Muscle of leg (tissue), 11 donors: ENCODE measurements around the gene MAGI1. TPM values are rescaled to one million over a fixed set of nuclear protein-coding genes. Genes with fewer than 3 reads are reported as not detected.

ENCODE experiments used
- DNase-seq: peaks from one replicate; pipeline ENCODE4 v3.0.0; 2013
- H3K27ac ChIP-seq: one replicate; pipeline ENCODE4 v1.5.1; 2013; ENCODE audit warnings: mild to moderate bottlenecking, low read length, control low read depth
- H3K27me3 ChIP-seq: one replicate; pipeline ENCODE4 v1.6.1; 2013; ENCODE audit warnings: low read length; ENCODE audit not compliant: control insufficient read depth, insufficient read depth
- H3K36me3 ChIP-seq: one replicate; pipeline ENCODE4 v1.6.1; 2013; ENCODE audit warnings: low read length; ENCODE audit not compliant: control insufficient read depth, insufficient read depth
- H3K4me1 ChIP-seq: one replicate; pipeline ENCODE4 v1.6.1; 2013; ENCODE audit warnings: low read length; ENCODE audit not compliant: control insufficient read depth, insufficient read depth
- H3K4me3 ChIP-seq: one replicate; pipeline ENCODE4 v1.5.1; 2013; ENCODE audit warnings: low read length, control low read depth
- H3K9me3 ChIP-seq: replicated peaks from 2 replicates; pipeline ENCODE4 v1.6.1; 2013; ENCODE audit warnings: low read depth, low read length; ENCODE audit not compliant: control insufficient read depth
- WGBS: methylation state at CpG from one replicate; pipeline ENCODE4 v1.1.5; 2013; ENCODE audit warnings: missing lambda C conversion rate; ENCODE audit not compliant: insufficient coverage; 5-methylcytosine and 5-hydroxymethylcytosine counted together
- polyA plus RNA-seq, 8 donors: library from polyadenylated mRNA; unstranded; fragments of 120-200 nt; gene quantifications; one replicate each; pipeline versions ENCODE4 v1.2.1 to v1.2.3, GENCODE V29; 2013; ENCODE audit warnings: inconsistent platforms in 1 of 8, low replicate concordance in 1 of 8; ENCODE audit not compliant: insufficient read length in 8 of 8, insufficient read depth in 1 of 8
- total RNA-seq: library from RNA; stranded (reverse); fragments of 120-200 nt; gene quantifications from one replicate; pipeline ENCODE4 v1.2.4, GENCODE V29; 2013

The MAGI1 gene
- total and polyA plus RNA-seq, 9 donors: 10.0 to 16.8 (median 12.0) TPM

DNA sequence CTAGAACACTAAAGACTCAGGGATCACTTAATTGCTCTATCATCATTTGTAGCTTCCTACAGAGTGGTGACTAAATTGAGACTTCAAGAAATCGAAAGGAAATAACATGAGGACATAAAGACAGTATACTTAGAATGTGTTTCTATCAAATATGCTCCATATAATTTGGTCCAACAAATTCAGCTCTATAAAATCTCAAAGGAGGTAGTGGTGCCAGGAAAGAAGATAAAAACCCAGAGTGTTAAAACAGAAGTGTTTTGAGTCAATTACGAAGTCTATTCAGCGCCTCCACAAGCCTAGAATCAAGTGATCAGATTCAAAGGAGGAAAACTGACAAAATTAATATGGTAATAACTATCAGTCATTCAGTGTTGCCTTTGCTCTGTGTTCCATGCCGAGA, 22.9 kb downstream of the MAGI1 start:
- DNase-seq: no peak
- no CpG with 5 or more reads among the region's 4 CpGs for WGBS
- Histone ChIP-seq H3K27me3 (no peaks in the 10 kb centered on the region), H3K4me1 (no peaks in the 10 kb centered on the region), H3K9me3 (no peaks in the 10 kb centered on the region), H3K27ac (no peak overlapping the region), H3K4me3 (no peak overlapping the region), H3K36me3 (no peaks in the 10 kb centered on the region)

DNA sequence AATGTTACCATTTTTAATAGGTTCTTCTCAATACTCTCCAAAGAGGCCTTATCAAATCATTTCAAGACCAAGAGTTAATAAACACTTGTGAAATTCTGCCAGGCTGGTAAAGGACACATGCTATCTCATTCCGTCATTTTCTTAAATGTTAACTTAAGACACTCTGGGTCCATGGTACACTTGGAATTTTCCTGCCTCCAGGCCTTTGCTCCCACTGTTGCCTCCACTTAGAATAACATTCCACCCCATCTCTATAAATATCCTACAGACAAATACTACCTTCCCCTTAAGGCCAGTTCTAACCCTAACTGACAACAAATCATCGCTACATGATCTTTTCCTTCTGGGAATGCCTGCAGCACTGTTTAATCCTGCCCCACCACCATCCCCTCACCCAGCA, 24.1 kb downstream of the MAGI1 start:
- Histone ChIP-seq H3K4me1 (no peaks in the 10 kb centered on the region), H3K4me3 (no peak overlapping the region), H3K9me3 (no peaks in the 10 kb centered on the region), H3K27ac (no peak overlapping the region), H3K36me3 (no peaks in the 10 kb centered on the region), H3K27me3 (no peaks in the 10 kb centered on the region)
- DNase-seq: no peak
- 100% methylated on average over 1 of the region's 2 CpGs for WGBS

DNA sequence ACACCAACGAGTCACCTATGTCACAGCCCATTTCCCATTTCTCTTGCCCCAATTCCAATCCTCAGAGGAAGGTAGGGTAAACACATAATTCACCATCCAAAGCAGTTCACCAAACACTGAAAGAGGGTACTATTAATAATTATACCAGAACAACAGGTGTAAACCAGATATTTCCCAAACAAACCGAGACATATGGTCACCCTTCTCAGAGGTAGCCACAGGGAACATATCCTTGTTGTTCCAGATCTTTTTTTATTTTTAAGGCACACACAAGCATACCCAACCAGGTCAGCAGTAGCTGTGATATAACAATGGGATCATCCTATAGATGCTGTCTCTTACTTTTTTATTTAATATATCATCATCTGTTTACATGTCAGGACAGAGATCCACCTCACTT, 24.7 kb downstream of the MAGI1 start:
- H3K4me1 ChIP-seq: no peaks in the 10 kb centered on the region
- no peak for DNase-seq
- no peaks in the 10 kb centered on the region for H3K36me3 ChIP-seq
- no peak overlapping the region for H3K4me3 ChIP-seq
- no peaks in the 10 kb centered on the region for H3K27me3 ChIP-seq
- no peaks in the 10 kb centered on the region for H3K9me3 ChIP-seq
- H3K27ac ChIP-seq: no peak overlapping the region
- WGBS: no CpG with 5 or more reads among the region's 2 CpGs

DNA sequence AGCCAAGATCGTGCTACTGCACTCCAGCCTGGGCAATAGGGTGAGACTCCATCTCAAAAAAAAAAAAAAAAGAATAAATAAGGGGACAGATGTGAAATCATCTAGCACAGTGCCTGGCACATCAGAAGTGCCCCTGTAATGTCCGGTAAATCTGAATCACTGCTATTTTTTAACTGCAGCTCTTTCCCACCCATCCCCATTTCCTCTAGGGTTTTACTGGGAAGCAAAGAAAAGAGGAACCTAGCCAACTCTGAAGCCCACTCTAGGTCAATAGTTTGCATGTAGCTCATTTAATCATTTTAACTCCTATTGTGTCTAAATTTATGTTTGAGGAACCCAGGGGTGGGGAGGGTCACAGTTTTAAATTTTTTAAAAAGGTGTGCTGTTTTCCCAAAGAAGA, 26.0 kb downstream of the MAGI1 start:
- Histone ChIP-seq H3K27ac (no peak overlapping the region), H3K36me3 (no peaks in the 10 kb centered on the region), H3K9me3 (no peaks in the 10 kb centered on the region), H3K27me3 (no peaks in the 10 kb centered on the region), H3K4me3 (no peak overlapping the region), H3K4me1 (no peaks in the 10 kb centered on the region)
- DNase-seq: peak; percentile 19
- no CpG with 5 or more reads among the region's 2 CpGs for WGBS

DNA sequence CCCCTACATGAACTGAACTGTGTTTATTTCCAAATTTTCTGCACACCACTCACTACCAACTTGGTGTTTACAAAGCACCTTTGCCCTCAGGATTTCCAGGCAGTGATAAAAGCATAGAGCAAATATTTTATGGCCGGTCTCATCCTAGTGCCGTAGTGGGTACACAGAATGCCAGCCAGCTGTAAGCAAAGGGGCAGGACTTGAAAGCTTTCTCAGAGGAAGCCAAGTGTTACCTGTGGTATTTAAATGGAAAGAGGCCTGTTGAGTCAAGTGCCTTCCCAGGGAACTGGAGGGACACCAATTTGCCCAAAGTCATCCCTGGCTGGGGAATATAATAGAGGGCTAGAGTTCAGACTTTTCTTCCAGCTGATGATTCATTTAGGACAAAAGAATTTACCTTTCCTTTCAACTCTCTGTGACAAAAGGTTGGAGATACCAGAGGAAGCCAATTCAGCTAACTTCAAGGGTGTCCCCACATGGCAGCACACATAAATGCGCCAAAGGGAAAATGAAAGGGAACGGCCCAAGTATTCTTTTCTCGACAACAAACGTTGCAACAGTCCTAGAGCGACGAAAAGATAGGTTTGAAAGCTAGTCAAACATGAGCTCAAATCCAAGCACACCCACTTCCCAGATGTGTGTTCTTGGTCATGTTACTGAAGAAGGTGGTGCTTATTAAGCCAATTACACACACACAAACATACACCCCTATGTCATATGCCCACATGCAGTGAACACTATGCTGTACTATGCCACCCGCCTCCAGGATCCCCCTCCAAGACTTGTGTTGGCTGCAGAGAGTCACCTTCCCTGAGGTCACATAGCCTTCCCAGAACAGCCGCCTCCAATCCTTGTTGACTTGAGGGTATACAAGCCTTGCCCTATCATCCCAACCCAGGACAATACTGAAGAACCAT, 27.7 kb downstream of the MAGI1 start:
- Histone ChIP-seq H3K36me3 (no peaks in the 10 kb centered on the region), H3K4me3 (no peak overlapping the region), H3K27ac (no peak overlapping the region), H3K4me1 (no peaks in the 10 kb centered on the region), H3K27me3 (no peaks in the 10 kb centered on the region), H3K9me3 (no peaks in the 10 kb centered on the region)
- DNase-seq: no peak
- 92% methylated on average over 6 of the region's 10 CpGs for WGBS

DNA sequence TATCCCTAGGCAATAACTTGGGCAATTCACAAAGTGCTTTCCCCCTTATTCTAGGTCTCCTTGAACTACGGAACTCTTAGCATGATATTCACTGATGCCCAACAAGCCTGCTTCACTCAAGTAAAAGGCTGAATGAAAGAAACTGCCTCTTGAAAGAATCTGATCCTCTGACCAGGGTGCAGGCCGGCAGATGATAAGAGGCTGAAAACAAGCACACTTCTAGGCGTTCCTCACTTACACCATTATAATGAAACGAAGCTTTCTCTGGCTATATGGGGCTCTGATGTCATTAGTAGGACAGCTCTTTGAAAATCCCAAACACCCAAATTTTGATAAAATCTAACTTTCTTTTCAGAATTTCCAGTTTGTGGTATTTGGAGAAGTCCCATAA, 28.4 kb downstream of the MAGI1 start:
- H3K27me3 ChIP-seq: no peaks in the 10 kb centered on the region
- H3K27ac ChIP-seq: no peak overlapping the region
- H3K4me1 ChIP-seq: no peaks in the 10 kb centered on the region
- H3K9me3 ChIP-seq: no peaks in the 10 kb centered on the region
- H3K4me3 ChIP-seq: no peak overlapping the region
- H3K36me3 ChIP-seq: no peaks in the 10 kb centered on the region
- WGBS: 100% methylated on average over 1 of the region's 4 CpGs
- DNase-seq: no peak

DNA sequence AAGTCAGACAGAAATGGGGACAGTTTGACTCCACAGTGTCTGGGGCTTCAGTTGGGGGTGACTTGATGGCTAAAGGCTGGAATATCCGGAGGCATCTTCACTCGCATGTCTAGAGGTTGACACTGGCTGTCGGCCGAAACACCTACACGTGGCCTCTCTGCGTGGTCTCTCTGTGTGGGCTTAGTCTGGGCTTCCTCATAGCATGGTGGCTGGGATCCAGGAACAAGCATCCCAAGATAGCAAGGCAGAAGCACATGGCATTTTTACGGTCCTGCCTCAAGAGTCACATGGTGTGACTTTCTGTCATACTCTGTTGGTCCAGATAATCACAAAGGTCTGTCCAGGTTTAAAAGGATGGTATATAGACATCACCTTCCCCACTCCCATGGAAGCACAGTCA, 34.5 kb downstream of the MAGI1 start:
- WGBS: 69% methylated on average over 6 of the region's 7 CpGs
- no peak overlapping the region for H3K27ac ChIP-seq
- no peaks in the 10 kb centered on the region for H3K36me3 ChIP-seq
- H3K4me1 ChIP-seq: no peaks in the 10 kb centered on the region
- DNase-seq: no peak
- H3K4me3 ChIP-seq: no peak overlapping the region
- H3K9me3 ChIP-seq: no peaks in the 10 kb centered on the region
- H3K27me3 ChIP-seq: no peaks in the 10 kb centered on the region

DNA sequence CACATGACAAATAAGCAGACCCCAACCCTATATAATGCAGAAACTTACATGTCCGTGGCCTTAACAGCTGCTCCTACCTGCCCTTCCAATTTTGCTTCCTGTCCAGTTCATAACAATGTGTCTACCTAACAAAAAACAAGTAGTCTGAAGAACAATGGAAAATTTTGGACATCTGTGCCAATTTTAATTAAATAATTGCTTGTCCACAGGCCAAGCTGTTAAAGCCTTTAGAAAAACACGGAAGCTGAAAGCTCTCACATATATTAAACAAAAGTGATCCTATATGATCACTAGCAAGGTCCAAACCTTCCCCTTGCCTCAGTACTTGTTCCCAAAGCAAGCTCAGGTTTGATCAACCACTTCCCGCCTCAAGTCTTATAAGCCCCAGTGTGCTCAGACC, 37.1 kb downstream of the MAGI1 start:
- Histone ChIP-seq H3K27me3 (no peaks in the 10 kb centered on the region), H3K4me3 (no peak overlapping the region), H3K27ac (peak overlapping the region; percentile 44), H3K4me1 (peaks cover under 1% of the 10 kb centered on the region), H3K36me3 (no peaks in the 10 kb centered on the region), H3K9me3 (no peaks in the 10 kb centered on the region)
- no peak for DNase-seq
- WGBS: 74% methylated on average over 2 of the region's 3 CpGs

GRCh38 chr3:66000506-66000905, 38.2 kb downstream of the MAGI1 start:
- no peak overlapping the region for H3K4me3 ChIP-seq
- no peaks in the 10 kb centered on the region for H3K27me3 ChIP-seq
- no peaks in the 10 kb centered on the region for H3K9me3 ChIP-seq
- H3K36me3 ChIP-seq: no peaks in the 10 kb centered on the region
- no peak overlapping the region for H3K27ac ChIP-seq
- H3K4me1 ChIP-seq: peaks cover 6% of the 10 kb centered on the region
- DNase-seq: no peak

- 92% methylated on average over 2 of the region's 8 CpGs for WGBS
- Histone ChIP-seq H3K4me1 (peaks cover 7% of the 10 kb centered on the region), H3K9me3 (no peaks in the 10 kb centered on the region), H3K27ac (no peak overlapping the region), H3K4me3 (no peak overlapping the region), H3K27me3 (no peaks in the 10 kb centered on the region), H3K36me3 (no peaks in the 10 kb centered on the region)
- no peak for DNase-seq
Measured at GRCh38 chr3:65999606-66000005, 39.1 kb downstream of the MAGI1 start.

DNA sequence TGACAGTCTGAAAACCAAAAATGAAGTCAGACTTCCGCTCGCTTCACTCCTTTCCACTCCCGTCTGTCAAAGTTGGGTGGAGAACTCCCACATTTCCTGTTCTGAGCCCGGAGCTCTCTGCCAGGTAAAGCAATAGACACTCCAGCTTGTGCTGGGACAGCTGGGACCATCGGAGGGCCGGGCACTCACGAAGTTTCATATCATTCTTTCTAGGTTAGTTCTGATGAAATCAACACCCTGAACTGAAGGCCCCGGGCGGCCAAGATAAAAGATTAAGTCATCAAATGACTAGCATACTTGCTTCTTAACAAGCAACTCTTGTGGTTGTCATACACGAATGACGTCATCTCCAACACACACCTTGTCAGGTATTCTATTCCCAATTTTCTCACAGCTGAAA, 42.1 kb downstream of the MAGI1 start:
- Histone ChIP-seq H3K27me3 (no peaks in the 10 kb centered on the region), H3K4me3 (no peak overlapping the region), H3K27ac (no peak overlapping the region), H3K4me1 (peaks cover 7% of the 10 kb centered on the region), H3K9me3 (no peaks in the 10 kb centered on the region), H3K36me3 (no peaks in the 10 kb centered on the region)
- no peak for DNase-seq
- 63% methylated on average over 10 of the region's 11 CpGs for WGBS
